ENCODE measurements around the gene MRPL20. TPM values are rescaled to one million over a fixed set of nuclear protein-coding genes. Genes with fewer than 3 reads are reported as not detected.
A peak's percentile ranks its signal among the peaks of the same experiment; 100 is the strongest.

Gene MRPL20
- total and polyA plus RNA-seq, 9 of the 15 experiments (the other 6 are each of a cell fraction or from before 2014, with no cell fraction given) = 180 to 671 (median 229) TPM

DNA sequence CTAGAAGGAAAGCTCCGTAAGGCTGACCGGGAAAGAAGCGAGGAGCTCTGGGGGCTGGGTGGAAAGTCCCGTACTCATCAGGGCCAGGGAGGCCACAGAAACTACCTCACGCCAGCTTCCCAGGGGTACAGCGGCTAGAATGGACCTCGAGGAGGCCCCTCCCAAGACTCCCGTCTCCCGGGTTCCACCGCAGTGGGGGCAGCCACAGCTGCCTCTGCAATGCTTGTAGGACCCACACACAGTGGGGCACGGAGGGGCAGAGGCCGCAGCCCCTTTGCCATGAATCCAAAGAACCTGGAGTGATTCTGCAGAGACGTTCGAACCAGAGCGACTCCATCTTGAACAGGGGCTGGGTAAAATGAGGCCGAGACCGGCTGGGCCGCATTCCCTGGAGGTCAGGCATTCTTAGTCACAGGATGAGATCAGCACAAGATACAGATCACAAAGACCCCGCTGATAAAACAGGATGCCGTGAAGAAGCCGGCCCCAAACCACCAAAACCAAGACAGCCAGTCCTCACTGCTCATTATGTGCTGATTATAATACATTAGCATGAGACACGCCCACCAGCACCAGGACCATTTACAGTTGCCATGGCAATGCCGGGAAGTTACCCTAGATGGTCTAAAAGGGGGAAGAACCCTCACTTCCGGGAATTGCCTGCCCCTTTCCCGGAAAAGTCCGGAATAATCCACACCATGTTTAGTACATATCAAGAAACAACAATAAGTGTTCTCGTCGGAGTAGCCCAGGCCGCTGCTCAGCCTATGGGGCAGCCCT lies 15.6 kb upstream of the MRPL20 start (continued):
- peak; percentile 84 for TF ChIP-seq PTRF (tag; IDR thresholded peaks at IDR 0.05)
- peak in 1 of 2 experiments; percentile 90; a peak in 2 of 4 replicates for TF ChIP-seq TEAD1 (CRISPR knock-in tag; IDR thresholded peaks at IDR 0.05)
- TF ChIP-seq ZNF3 (CRISPR knock-in tag; IDR thresholded peaks at IDR 0.05) = no peak
- TF ChIP-seq ZSCAN32 (CRISPR knock-in tag; IDR thresholded peaks at IDR 0.05) = no peak
- TF ChIP-seq NFATC3 (IDR thresholded peaks at IDR 0.05) = no peak
- TF ChIP-seq, protein P1, sequence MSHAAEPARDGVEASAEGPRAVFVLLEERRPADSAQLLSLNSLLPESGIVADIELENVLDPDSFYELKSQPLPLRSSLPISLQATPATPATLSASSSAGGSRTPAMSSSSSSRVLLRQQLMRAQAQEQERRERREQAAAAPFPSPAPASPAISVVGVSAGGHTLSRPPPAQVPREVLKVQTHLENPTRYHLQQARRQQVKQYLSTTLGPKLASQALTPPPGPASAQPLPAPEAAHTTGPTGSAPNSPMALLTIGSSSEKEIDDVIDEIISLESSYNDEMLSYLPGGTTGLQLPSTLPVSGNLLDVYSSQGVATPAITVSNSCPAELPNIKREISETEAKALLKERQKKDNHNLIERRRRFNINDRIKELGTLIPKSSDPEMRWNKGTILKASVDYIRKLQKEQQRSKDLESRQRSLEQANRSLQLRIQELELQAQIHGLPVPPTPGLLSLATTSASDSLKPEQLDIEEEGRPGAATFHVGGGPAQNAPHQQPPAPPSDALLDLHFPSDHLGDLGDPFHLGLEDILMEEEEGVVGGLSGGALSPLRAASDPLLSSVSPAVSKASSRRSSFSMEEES (CRISPR knock-in tag; IDR thresholded peaks at IDR 0.05) = no peak
- TF ChIP-seq, protein P2, sequence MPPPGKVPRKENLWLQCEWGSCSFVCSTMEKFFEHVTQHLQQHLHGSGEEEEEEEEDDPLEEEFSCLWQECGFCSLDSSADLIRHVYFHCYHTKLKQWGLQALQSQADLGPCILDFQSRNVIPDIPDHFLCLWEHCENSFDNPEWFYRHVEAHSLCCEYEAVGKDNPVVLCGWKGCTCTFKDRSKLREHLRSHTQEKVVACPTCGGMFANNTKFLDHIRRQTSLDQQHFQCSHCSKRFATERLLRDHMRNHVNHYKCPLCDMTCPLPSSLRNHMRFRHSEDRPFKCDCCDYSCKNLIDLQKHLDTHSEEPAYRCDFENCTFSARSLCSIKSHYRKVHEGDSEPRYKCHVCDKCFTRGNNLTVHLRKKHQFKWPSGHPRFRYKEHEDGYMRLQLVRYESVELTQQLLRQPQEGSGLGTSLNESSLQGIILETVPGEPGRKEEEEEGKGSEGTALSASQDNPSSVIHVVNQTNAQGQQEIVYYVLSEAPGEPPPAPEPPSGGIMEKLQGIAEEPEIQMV (tag; conservative IDR thresholded peaks at IDR 0.05; ENCODE audit: low read depth) = peak; percentile 58; the same call in 1 of the 2 replicates
- TF ChIP-seq, protein P3, sequence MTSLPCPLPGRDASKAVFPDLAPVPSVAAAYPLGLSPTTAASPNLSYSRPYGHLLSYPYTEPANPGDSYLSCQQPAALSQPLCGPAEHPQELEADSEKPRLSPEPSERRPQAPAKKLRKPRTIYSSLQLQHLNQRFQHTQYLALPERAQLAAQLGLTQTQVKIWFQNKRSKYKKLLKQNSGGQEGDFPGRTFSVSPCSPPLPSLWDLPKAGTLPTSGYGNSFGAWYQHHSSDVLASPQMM (CRISPR knock-in tag; IDR thresholded peaks at IDR 0.05) = no peak
- TF ChIP-seq, protein P4, sequence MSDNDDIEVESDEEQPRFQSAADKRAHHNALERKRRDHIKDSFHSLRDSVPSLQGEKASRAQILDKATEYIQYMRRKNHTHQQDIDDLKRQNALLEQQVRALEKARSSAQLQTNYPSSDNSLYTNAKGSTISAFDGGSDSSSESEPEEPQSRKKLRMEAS (CRISPR knock-in tag; IDR thresholded peaks at IDR 0.05) = no peak
- TF ChIP-seq RFX5 (IDR thresholded peaks at IDR 0.05; ENCODE audit: low read depth, low read length) = no peak
- no peak for TF ChIP-seq SIRT6 (IDR thresholded peaks at IDR 0.05; ENCODE audit: low read depth, low read length)
- TF ChIP-seq CREM (IDR thresholded peaks at IDR 0.05; ENCODE audit: low read depth) = no peak
- no peak for TF ChIP-seq KDM1A (IDR thresholded peaks at IDR 0.05)
- TF ChIP-seq CHD1 (IDR thresholded peaks at IDR 0.05; ENCODE audit: low read length) = no peak
- TF ChIP-seq TRIM24 (IDR thresholded peaks at IDR 0.05) = no peak
- no peak for TF ChIP-seq BHLHE40 (IDR thresholded peaks at IDR 0.05; ENCODE audit: low read length)
- TF ChIP-seq ZKSCAN3 (CRISPR knock-in tag; IDR thresholded peaks at IDR 0.05) = no peak
- no peak for TF ChIP-seq JUND (IDR thresholded peaks at IDR 0.05; ENCODE audit: borderline replicate concordance, low read depth, low read length)
- peak; percentile 27; the same call in 1 of the 3 replicates for TF ChIP-seq JUND (tag; IDR thresholded peaks at IDR 0.05; ENCODE audit: borderline replicate concordance, low read depth, low read length)
- TF ChIP-seq HSF4 (CRISPR knock-in tag; IDR thresholded peaks at IDR 0.05; ENCODE audit: borderline replicate concordance) = peak; percentile 44; the same call in 1 of the 2 replicates
- TF ChIP-seq ZNF143 (CRISPR knock-in tag; IDR thresholded peaks at IDR 0.05) = no peak
- TF ChIP-seq NR2F6 (CRISPR knock-in tag; IDR thresholded peaks at IDR 0.05) = no peak
- TF ChIP-seq CBX2 (IDR thresholded peaks at IDR 0.05; ENCODE audit: insufficient read depth, low read length, poor library complexity, severe bottlenecking) = no peak
- no peak for TF ChIP-seq SMAD2 (IDR thresholded peaks at IDR 0.05; ENCODE audit: low read depth, low read length)
- peak; percentile 74 for TF ChIP-seq GTF2A2 (tag; IDR thresholded peaks at IDR 0.05)
- TF ChIP-seq ZNF232 (CRISPR knock-in tag; IDR thresholded peaks at IDR 0.05) = no peak
- TF ChIP-seq TBL1XR1 (IDR thresholded peaks at IDR 0.05; ENCODE audit: low read length in 2 of 2) = no peak
